ENCODE measurements around the gene CCL3. TPM values are rescaled to one million over a fixed set of nuclear protein-coding genes. Genes with fewer than 3 reads are reported as not detected.
"Not testable (repeated sequence)": the region's sequence is repeated elsewhere in the genome, so short reads cannot be mapped to it uniquely, and the experiment has no call there.

The CCL3 gene
- total RNA-seq, 2 donors from 2014 or later: not detected

- H3K9me3 ChIP-seq; DNase-seq (ENCODE audit: low spot score); intact Hi-C loops (cut with DNase I); H3K4me1 ChIP-seq (replicated peaks); H3K27ac ChIP-seq; H3K36me3 ChIP-seq; H3K27me3 ChIP-seq (replicated peaks; ENCODE audit: insufficient read depth); H3K4me3 ChIP-seq: not testable (repeated sequence)
- 89% methylated on average over 1 of the region's 1 CpG for WGBS
These were observed 23.2 kb upstream of the CCL3 start for GRCh38 chr17:36113131-36113530.

DNA sequence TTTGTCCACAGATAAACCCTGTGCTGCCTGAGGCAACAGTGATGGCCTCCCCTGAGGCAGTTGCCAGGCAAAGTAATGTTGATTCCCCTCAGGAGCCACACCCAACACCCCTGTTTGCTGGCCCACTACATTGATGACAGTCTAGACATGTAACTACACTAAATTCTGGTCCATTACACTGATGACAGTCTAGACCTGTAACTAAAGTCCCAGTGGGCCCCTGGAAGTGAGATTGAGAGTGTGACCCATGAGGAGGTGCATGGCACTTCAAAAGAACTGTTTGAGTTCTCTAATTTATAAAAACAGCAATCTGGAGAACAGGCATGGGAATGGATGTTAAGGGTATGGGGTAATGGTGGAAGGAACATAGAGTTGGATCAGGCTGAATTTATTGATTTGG lies 22.6 kb upstream of the CCL3 start:
- Histone ChIP-seq H3K27me3 (replicated peaks; ENCODE audit: insufficient read depth) (no peaks in the 10 kb centered on the region), H3K4me3 (no peak overlapping the region), H3K36me3 (no peaks in the 10 kb centered on the region), H3K27ac (no peak overlapping the region), H3K9me3 (no peaks in the 10 kb centered on the region), H3K4me1 (replicated peaks) (no peaks in the 10 kb centered on the region)
- intact Hi-C loops (cut with DNase I): no loop called here
- TF ChIP-seq POLR2AphosphoS5 (IDR thresholded peaks at IDR 0.05): no peak
- TF ChIP-seq POLR2A (IDR thresholded peaks at IDR 0.05): no peak
- TF ChIP-seq, protein P1, sequence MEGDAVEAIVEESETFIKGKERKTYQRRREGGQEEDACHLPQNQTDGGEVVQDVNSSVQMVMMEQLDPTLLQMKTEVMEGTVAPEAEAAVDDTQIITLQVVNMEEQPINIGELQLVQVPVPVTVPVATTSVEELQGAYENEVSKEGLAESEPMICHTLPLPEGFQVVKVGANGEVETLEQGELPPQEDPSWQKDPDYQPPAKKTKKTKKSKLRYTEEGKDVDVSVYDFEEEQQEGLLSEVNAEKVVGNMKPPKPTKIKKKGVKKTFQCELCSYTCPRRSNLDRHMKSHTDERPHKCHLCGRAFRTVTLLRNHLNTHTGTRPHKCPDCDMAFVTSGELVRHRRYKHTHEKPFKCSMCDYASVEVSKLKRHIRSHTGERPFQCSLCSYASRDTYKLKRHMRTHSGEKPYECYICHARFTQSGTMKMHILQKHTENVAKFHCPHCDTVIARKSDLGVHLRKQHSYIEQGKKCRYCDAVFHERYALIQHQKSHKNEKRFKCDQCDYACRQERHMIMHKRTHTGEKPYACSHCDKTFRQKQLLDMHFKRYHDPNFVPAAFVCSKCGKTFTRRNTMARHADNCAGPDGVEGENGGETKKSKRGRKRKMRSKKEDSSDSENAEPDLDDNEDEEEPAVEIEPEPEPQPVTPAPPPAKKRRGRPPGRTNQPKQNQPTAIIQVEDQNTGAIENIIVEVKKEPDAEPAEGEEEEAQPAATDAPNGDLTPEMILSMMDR (IDR thresholded peaks at IDR 0.05): no peak
- DNase-seq (ENCODE audit: low spot score): no peak

DNA sequence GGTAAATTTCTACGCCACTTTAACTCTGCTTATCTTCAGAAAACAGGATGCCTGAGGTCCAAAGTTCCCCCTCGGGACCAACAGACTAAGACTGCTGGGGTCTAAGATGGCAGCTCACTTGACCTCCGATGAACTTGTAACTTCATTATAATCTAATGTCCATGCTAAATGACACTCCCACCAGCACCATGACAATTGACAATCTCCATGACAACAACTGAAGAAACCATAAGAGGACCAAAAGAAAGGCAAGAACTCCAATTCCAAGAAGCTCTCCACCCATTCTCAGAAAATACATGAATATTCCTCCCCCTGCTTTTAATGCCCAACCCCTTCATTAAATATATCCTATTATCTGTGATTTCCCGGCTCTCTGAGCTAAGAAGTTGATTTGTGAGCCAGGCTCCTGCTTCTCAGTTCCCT lies 21.1 kb upstream of the CCL3 start:
- intact Hi-C loops (cut with DNase I): no loop called here
- H3K4me3 ChIP-seq: no peak overlapping the region
- H3K9me3 ChIP-seq: no peaks in the 10 kb centered on the region
- TF ChIP-seq, protein P1 (IDR thresholded peaks at IDR 0.05): no peak
- TF ChIP-seq POLR2AphosphoS5 (IDR thresholded peaks at IDR 0.05) (no peak), POLR2A (IDR thresholded peaks at IDR 0.05) (no peak)
- H3K36me3 ChIP-seq: no peaks in the 10 kb centered on the region
- DNase-seq (ENCODE audit: low spot score): no peak
- H3K4me1 ChIP-seq (replicated peaks): no peaks in the 10 kb centered on the region
- WGBS: 83% methylated on average over 4 of the region's 4 CpGs
- H3K27ac ChIP-seq: no peak overlapping the region
- no peaks in the 10 kb centered on the region for H3K27me3 ChIP-seq (replicated peaks; ENCODE audit: insufficient read depth)

DNA sequence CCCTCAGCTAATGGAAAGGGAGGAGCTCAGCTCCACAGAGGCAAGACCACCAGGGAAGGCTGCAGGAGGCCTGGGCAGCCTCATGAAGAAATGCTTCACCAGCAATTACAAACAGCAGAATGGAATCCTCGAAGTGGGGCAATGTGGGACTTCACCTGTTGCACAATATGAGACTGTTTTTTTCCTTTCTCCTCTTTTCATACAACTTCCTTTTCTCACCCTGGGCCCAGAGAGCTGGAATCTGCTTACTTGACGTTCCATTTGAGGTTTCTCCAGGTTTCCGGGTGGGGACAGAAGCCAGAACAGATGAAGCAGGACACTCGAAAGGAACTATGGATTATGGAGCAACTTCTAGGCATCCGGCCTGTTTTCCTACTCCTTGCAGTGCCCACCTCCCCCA lies 18.3 kb upstream of the CCL3 start:
- DNase-seq (ENCODE audit: low spot score); H3K4me1 ChIP-seq (replicated peaks); H3K4me3 ChIP-seq; H3K36me3 ChIP-seq; H3K27ac ChIP-seq; H3K27me3 ChIP-seq (replicated peaks; ENCODE audit: insufficient read depth); H3K9me3 ChIP-seq; intact Hi-C loops (cut with DNase I): not testable (repeated sequence)
- WGBS: 79% methylated on average over 5 of the region's 5 CpGs

DNA sequence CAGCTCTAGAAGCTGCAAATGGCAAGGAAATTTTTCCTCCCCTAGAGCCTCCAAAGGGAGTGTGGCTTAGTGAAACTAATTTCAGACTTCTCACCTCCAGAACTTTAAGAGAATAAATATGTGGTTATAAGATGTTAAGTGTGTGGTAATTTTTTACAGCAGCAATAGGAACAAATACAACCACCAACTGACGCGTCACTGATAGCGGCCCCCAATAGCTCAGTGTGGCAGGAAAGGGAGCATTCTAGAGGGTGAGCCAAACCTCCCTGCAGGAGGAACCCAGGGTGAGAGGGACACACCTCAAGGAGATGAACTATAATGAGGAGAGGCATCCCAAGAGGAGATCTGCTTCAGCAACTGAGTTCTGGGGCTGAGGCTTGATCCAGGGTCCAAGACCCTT lies 17.7 kb upstream of the CCL3 start:
- H3K36me3 ChIP-seq: no peaks in the 10 kb centered on the region
- no peak overlapping the region for H3K27ac ChIP-seq
- no peaks in the 10 kb centered on the region for H3K4me1 ChIP-seq (replicated peaks)
- intact Hi-C loops (cut with DNase I): no loop called here
- TF ChIP-seq, protein P1 (IDR thresholded peaks at IDR 0.05): no peak
- TF ChIP-seq POLR2AphosphoS5 (IDR thresholded peaks at IDR 0.05) (no peak), POLR2A (IDR thresholded peaks at IDR 0.05) (no peak)
- DNase-seq (ENCODE audit: low spot score): no peak
- H3K4me3 ChIP-seq: no peak overlapping the region
- no peaks in the 10 kb centered on the region for H3K27me3 ChIP-seq (replicated peaks; ENCODE audit: insufficient read depth)
- 93% methylated on average over 3 of the region's 3 CpGs for WGBS
- no peaks in the 10 kb centered on the region for H3K9me3 ChIP-seq

GRCh38 chr17:36106493-36106835 lies 16.5 kb upstream of the CCL3 start:
- 88% methylated on average over 6 of the region's 6 CpGs for WGBS

More at GRCh38 chr17:36106493-36106835, 16.5 kb upstream of the CCL3 start:
- intact Hi-C loops (cut with DNase I): no loop called here
- no peak overlapping the region for H3K27ac ChIP-seq
- no peak overlapping the region for H3K4me3 ChIP-seq
- no peaks in the 10 kb centered on the region for H3K4me1 ChIP-seq (replicated peaks)
- H3K27me3 ChIP-seq (replicated peaks; ENCODE audit: insufficient read depth): no peaks in the 10 kb centered on the region
- DNase-seq (ENCODE audit: low spot score): no peak
- H3K9me3 ChIP-seq: no peaks in the 10 kb centered on the region
- H3K36me3 ChIP-seq: no peaks in the 10 kb centered on the region
- TF ChIP-seq, protein P1 (IDR thresholded peaks at IDR 0.05): no peak
- TF ChIP-seq POLR2AphosphoS5 (IDR thresholded peaks at IDR 0.05) (no peak), POLR2A (IDR thresholded peaks at IDR 0.05) (no peak)

All from prostate gland (tissue), 2 donors.